ENCODE measurements around the gene ZNF570. TPM values are rescaled to one million over a fixed set of nuclear protein-coding genes. Genes with fewer than 3 reads are reported as not detected.

Gene ZNF570
- total RNA-seq: 33.4 TPM

GRCh38 chr19:37468961-37469777 lies at the start of gene ZNF570:
Gene ZNF570, plus strand, starts transcription at chr19:37469356. Its CDS starts 999 bp downstream, at chr19:37470355.

DNA sequence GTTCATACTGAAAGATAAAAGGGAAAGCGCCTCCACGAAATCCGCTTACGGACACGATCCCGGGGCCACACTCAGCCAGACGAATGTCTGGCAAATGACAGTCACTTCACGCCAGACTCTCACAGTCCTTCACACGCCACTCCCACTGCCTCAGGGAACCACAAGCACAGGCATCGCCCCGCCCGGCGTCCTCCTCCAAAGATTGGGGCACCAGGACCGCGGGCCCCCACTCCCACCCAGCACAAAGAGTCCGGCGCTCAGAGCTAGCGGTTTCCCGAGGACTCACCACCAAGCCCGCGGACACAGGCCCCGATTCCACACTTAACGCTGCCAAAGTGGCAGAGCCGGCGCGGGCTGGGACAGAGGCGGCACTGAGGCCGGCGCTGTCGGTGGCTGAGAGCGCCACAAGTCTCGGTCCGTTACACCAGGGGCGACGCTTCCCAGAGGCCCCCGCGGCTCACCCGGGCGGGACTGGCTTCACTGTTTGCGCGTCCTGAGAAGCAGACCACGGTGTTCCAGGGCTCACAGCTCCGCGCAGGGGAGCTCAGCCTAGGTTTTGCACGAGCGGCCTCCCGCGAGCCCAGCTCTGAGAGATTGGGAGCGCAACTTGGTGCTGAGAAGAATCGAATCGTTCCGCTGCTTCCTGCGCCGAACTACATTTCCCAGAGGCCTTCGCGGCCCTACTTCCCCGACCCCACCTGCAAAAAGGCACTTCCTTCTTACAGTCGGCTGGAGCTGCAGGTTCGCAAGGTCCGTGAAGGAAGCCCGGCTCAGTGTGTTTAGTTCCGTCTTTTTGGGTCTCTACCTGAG lies 2.2 kb upstream of the ZNF570 start, which contains the start of gene ZNF569:
Gene ZNF569 (minus strand): TSS at position 647 of the 810 bp plus-strand sequence. CDS start 22,523 bp downstream, outside the sequence.

GRCh38 chr19:37506387-37507166 lies 37.4 kb downstream of the ZNF570 start, which contains the start of gene ZNF793:
Gene ZNF793, plus strand, starts transcription at chr19:37506939. Its CDS starts 16,501 bp downstream, at chr19:37523440.

Other genes with a start within 250 kb of the ZNF570 start
- 18.0 TPM for gene ZNF527, start 98.3 kb upstream of the ZNF570 start, total RNA-seq
- 34.4 TPM for gene ZNF569, start 1.9 kb upstream of the ZNF570 start, total RNA-seq
- gene ZNF793, start 37.6 kb downstream of the ZNF570 start, total RNA-seq: 44.5 TPM
- 12.9 TPM for gene ZNF571, start 125.4 kb downstream of the ZNF570 start, total RNA-seq
- 23.8 TPM for gene ZNF540, start 125.5 kb downstream of the ZNF570 start, total RNA-seq
- 84.7 TPM for gene ZFP30, start 186.1 kb downstream of the ZNF570 start, total RNA-seq